ENCODE measurements around the gene STK39. TPM values are rescaled to one million over a fixed set of nuclear protein-coding genes. Genes with fewer than 3 reads are reported as not detected.

STK39 gene
- polyA plus RNA-seq, 3 donors from 2014 or later: 5.8 to 11.5 (median 9.3) TPM

DNA sequence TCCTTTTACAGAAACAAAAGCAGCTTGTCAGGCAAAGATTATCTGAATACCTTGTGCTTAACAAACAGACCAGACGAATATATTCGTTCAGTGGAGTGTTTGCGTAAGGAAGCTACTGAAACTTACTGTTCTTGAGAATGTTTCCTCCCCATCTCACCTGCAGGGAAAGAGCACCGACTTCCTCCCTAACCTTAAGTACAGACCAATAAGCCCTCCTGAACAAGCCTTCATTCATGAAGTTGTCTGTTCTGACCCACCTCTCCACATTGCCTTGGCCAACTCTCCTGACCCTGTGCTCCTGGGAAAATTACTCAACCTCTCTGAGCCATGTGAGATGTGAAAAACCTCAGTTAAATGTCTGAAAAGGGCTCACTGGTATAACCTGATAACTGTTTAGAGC lies 35.2 kb downstream of the STK39 start:
- H3K27ac Mint-ChIP-seq: peak overlapping the region in 5 of 6 donors; percentile 6 to 40 (median 26)
- H3K27me3 Mint-ChIP-seq (ENCODE audit: low read depth in 3 of 3): peaks cover 0 to 3% (median 2%) of the 10 kb centered on the region in 3 donors
- H3K9me3 Mint-ChIP-seq: no peaks in the 10 kb centered on the region
- peaks cover 80 to 86% of the 10 kb centered on the region in 2 donors for H3K4me1 Mint-ChIP-seq
- peak overlapping the region; percentile 9 to 64 (median 46) for H3K4me3 Mint-ChIP-seq
- H3K36me3 Mint-ChIP-seq: peaks cover 0 to 3% (median 0%) of the 10 kb centered on the region in 3 donors
- no peak for DNase-seq

DNA sequence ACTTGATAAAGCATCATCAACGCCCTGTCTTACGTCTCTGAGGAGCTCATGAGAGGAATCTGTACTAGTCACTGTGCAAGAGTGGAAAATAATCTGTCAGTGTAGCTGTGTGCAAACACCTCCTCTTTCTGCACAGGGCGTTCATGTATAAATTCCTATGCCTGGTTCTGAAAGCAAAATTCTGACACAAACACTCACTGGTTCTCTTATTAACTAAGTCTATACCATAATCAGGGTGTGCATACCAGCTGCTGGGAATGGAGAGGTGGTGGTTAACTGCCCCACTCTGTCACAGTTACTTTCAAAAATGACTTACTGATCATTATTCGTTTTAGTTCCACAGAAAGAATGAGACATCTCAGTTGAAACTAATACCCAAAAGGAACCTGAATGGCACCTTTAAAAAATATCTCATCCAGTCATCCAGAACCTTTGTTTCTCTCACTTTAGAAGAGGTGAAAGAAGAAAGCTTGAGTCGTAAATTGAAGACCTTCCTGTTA lies 35.7 kb downstream of the STK39 start:
- Mint-ChIP-seq H3K4me3 (peak overlapping the region; percentile 9 to 64 (median 46)), H3K27ac (peak overlapping the region in 5 of 6 donors; percentile 18 to 46 (median 31)), H3K36me3 (peaks cover 0 to 3% (median 0%) of the 10 kb centered on the region in 3 donors), H3K9me3 (no peaks in the 10 kb centered on the region), H3K4me1 (peaks cover 79 to 87% of the 10 kb centered on the region in 2 donors), H3K27me3 (ENCODE audit: low read depth in 3 of 3) (peaks cover 0 to 3% (median 2%) of the 10 kb centered on the region in 3 donors)
- DNase-seq: no peak

DNA sequence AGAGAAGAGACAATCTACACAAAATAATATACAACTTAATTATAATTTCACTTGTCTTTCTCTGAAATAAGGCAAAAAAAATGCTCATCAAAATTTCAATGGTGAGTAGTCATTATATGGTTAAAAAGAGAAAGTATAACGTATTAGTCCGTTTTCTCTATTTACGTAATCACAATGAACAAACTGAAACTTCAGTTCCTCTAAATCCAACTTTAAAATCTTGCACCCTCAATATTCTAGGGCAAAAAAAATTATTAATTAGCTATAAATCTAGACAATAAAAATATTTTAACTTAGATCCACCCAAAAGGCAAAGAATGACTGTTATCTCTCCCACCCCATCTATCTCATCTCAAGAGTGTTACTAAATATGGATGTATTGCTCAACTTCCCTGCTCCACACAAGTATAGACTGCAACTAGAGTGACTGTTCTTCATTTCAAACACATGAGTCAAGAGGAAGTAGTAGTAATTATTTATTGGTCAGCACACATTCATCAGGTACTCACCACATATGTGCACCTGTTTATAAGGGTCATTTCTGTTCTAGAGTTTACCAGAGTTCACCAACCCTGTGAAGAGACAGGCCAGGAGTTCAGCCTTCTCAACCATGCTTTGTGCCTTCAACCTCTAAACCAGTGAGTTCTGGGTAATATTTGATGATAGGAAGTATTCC lies 36.4 kb downstream of the STK39 start:
- peak overlapping the region in 5 of 6 donors; percentile 36 to 77 (median 57) for H3K27ac Mint-ChIP-seq
- peak overlapping the region; percentile 36 to 83 (median 67) for H3K4me3 Mint-ChIP-seq
- peaks cover 0 to 3% (median 0%) of the 10 kb centered on the region in 3 donors for H3K36me3 Mint-ChIP-seq
- H3K9me3 Mint-ChIP-seq: no peaks in the 10 kb centered on the region
- H3K4me1 Mint-ChIP-seq: peaks cover 79 to 94% of the 10 kb centered on the region in 2 donors
- peaks cover 0 to 3% (median 2%) of the 10 kb centered on the region in 3 donors for H3K27me3 Mint-ChIP-seq (ENCODE audit: low read depth in 3 of 3)
- peak in 1 of 3 donors; percentile 25 for DNase-seq

DNA sequence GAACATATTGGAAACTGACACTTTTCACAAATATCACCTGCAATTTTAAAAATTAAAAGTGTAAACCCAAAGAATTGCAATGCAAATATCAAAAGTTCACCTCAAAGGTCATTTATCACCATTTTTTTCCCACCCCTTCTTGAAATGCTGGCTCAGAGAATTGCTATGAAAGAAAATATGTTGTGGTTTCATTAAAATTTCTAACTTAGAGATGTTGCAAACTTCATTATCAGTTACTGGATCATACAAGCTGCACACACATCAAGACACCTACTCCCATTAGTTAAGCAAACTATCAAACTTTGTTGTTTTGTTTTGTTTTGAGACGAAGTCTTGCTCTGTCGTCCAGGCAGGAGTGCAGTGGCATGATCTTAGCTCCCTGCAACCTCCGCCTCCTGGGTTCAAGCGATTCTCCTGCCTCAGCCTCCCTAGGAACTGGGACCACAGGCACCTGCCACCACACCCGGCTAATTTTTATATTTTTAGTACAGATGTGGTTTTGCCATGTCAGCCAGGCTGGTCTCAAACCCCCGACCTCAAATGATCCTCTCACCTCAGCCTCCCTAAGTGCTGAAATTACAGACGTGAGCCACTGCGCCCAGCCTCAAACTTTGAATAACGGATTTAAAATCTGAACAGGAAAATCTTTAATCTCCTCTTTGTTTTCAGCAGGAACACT lies 37.0 kb downstream of the STK39 start:
- peak overlapping the region; percentile 36 to 83 (median 67) for H3K4me3 Mint-ChIP-seq
- H3K4me1 Mint-ChIP-seq: peaks cover 75 to 94% of the 10 kb centered on the region in 2 donors
- peaks cover 0 to 3% (median 0%) of the 10 kb centered on the region in 3 donors for H3K36me3 Mint-ChIP-seq
- DNase-seq: peak in 1 of 3 donors; percentile 26
- peaks cover 0 to 3% (median 2%) of the 10 kb centered on the region in 3 donors for H3K27me3 Mint-ChIP-seq (ENCODE audit: low read depth in 3 of 3)
- H3K9me3 Mint-ChIP-seq: no peaks in the 10 kb centered on the region
- peak overlapping the region in 4 of 6 donors; percentile 22 to 67 (median 48) for H3K27ac Mint-ChIP-seq

DNA sequence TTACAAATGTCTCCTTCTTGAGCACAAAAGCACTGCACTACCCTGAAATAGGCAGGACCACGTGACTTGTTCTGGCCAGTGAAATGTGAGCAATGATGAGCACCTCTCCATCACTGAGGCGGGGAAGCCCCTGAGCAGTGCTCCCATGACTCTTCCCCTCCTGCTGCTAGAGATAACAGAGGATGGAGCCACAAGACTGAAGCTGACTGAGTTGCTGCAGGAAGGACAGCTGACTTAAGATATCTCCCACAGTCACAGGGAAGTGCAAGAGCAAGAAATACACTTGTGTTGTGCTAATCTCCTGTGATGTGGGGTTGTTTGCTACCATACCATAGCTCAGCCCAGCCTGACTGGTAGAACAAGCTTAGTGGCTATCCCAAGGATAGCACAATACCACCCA lies 38.7 kb downstream of the STK39 start:
- Mint-ChIP-seq H3K36me3 (peaks cover 0 to 3% (median 0%) of the 10 kb centered on the region in 3 donors), H3K4me1 (peaks cover 74 to 93% of the 10 kb centered on the region in 2 donors), H3K27ac (peak overlapping the region in 1 of 6 donors; percentile 31), H3K27me3 (ENCODE audit: low read depth in 3 of 3) (peaks cover 0 to 2% (median 2%) of the 10 kb centered on the region in 3 donors), H3K9me3 (no peaks in the 10 kb centered on the region), H3K4me3 (peak overlapping the region in 1 of 5 donors; percentile 41)
- no peak for DNase-seq

DNA sequence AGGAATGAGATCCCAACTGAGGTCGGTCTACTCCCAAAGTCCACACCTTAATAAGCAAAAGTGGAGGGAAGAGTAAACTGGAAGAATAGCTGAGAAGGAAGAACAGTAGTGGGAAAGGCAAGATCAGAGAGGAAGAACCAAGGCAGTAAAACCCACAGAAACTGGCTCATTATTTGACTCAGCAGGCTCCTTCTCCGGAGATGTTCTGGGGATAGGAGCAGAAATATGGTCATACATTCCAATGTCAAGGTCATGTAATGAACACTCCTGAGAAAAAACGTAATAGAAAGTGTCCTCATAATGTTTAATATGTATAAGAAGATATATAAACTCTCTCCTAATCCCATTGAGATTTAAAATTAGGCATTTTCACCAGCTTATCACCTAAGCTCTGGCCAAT lies 39.5 kb downstream of the STK39 start:
- no peak for DNase-seq
- Mint-ChIP-seq H3K4me1 (peaks cover 78 to 96% of the 10 kb centered on the region in 2 donors), H3K4me3 (no peak overlapping the region), H3K27me3 (ENCODE audit: low read depth in 3 of 3) (peaks cover 0 to 2% (median under 1%) of the 10 kb centered on the region in 3 donors), H3K9me3 (no peaks in the 10 kb centered on the region), H3K36me3 (peaks cover 0 to 3% (median 0%) of the 10 kb centered on the region in 3 donors), H3K27ac (no peak overlapping the region)

DNA sequence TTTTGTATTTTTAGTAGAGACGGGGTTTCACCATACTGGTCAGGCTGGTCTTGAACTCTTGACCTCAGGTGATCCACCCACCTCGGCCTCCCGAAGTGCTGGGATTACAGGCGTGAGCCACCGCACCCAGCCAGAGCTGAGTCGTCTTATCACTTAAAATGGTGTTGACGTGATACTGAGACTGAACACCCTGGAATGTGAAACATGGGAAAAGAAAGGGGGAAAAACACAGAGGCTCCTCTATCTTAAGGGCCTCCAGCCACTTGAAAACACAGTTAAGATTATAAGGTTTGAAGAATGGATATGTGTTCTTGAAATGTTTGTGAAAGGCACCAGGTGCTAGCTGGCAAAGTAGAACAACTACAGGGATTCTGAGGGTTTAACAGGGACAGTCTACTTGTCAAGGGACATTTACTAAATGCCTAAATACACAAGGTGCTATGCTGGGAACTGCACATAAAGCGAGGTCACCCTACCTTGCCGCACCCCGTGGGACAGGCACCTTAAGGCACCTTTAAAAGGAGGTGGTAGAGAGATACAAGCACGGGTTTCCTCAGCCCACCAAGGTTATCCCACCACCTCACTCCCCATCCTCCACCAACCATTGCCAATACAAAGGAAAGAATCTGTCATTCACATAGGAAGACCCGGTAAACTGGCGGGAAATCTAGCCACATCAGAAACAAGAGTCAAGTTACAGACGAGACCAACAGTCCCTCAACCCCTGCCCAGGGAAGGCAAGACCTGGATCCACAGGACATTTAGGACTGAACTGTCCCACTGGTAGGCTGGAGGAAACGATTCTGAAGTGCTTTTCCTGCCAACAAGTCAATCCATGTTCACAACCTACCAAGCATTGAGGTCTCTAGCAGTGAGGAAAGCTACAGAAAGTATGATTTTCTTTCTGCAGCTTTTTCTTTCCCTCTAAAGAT lies 43.4 kb downstream of the STK39 start:
- Mint-ChIP-seq H3K27ac (peak overlapping the region in 2 of 6 donors; percentile 10 to 17), H3K4me3 (no peak overlapping the region), H3K9me3 (no peaks in the 10 kb centered on the region), H3K4me1 (peaks cover 75 to 97% of the 10 kb centered on the region in 2 donors), H3K36me3 (peaks cover 0 to 5% (median 0%) of the 10 kb centered on the region in 3 donors), H3K27me3 (ENCODE audit: low read depth in 3 of 3) (no peaks in the 10 kb centered on the region)
- no peak for DNase-seq

DNA sequence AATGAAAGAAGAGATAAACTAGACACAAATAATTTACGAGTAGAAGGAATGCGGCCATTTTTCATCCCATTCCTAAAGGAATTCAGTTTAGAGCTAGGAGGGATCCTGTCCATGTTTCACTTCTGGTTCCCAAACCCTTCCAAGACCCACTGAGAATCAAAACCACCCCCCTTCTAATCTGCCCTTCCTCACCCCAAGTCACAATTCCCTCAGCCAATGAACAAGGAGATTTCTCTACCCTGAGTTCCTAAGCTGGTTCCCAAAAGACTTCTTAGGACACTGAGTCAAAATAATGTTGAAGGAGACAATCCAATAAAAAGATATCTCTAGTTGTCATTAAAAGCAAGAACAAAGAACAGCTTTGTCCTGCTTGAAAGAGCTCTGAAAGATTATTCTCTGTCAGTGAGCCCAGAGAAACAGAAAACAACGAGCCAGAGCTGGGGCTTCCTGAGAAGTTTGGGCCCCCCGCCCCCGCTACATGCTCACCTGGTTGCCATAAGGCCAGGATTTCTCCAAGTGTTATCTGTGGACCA lies 45.7 kb downstream of the STK39 start:
- peaks cover 72 to 94% of the 10 kb centered on the region in 2 donors for H3K4me1 Mint-ChIP-seq
- DNase-seq: no peak
- H3K27me3 Mint-ChIP-seq (ENCODE audit: low read depth in 3 of 3): no peaks in the 10 kb centered on the region
- no peaks in the 10 kb centered on the region for H3K9me3 Mint-ChIP-seq
- peaks cover 0 to 3% (median 0%) of the 10 kb centered on the region in 3 donors for H3K36me3 Mint-ChIP-seq
- H3K4me3 Mint-ChIP-seq: no peak overlapping the region
- H3K27ac Mint-ChIP-seq: peak overlapping the region in 5 of 6 donors; percentile 33 to 85 (median 71)

DNA sequence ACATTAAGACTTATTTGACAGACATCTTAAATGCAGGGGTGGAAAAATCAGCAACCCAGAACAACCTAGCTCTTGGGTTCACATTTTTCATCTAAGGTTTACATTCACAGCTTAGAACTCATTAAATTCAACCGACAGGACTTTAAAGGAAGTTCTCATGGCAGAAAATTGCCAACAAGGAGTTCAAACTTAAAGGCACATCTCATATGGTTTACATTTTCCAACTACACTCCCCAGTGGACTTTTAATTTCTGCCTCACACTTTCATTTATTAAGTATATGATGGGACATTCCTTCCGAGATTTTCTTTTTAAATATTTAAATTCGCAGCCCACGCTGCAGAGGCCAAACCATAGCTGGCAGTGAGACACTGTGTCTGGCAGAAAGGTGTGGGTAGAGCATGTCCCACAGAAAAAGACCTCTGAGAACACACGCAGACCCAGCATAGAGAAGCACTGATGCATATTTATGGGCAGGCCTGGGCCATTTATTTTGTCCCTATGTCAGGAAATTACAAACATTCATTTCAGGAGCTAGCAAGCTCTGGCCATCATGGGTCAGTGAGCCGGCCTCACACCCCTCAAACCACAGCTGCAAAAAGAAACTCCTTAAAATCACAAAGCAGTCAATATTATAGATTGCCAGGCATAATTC lies 46.3 kb downstream of the STK39 start:
- peaks cover 76 to 94% of the 10 kb centered on the region in 2 donors for H3K4me1 Mint-ChIP-seq

DNA sequence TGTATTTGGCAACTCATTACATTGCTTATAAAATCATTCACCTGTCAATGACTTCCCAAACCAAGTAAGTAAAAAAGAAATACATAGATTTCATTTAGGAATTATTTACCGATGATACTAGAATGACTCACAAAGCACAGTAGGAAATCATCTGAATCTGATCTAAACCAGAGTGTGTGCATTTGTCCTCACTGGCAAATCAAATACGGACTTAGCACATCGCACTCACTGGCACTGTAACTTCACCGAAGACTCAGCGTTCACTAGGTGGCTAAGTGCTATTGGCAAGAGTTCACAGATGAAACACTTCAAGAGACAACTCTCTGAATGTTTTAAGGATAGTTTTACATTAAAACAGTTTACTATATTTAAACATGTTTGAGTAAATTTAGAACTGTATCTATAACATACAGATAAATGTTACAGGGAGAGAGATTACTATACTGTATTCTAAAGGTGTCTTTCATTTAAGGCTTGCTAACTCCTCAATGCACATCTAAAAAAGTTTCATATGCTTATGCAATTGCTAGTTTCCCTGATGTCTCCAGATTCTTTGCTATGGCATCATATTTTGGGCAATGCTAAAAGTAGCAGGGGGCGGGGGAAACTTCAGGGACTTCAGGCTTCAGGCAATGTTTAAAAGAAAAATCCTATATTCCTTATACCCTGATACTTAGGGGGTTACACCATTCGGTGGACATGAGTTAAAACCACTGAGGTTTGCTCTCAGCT lies 48.8 kb downstream of the STK39 start:
- Mint-ChIP-seq H3K4me1 (peaks cover 84 to 95% of the 10 kb centered on the region in 2 donors), H3K27me3 (ENCODE audit: low read depth in 3 of 3) (peaks cover 0 to 2% (median 0%) of the 10 kb centered on the region in 3 donors), H3K36me3 (peaks cover 0 to 3% (median 0%) of the 10 kb centered on the region in 3 donors), H3K4me3 (no peak overlapping the region), H3K27ac (peak overlapping the region in 4 of 6 donors; percentile 17 to 46 (median 31)), H3K9me3 (no peaks in the 10 kb centered on the region)
- no peak for DNase-seq

More for the DNA sequence above, 46.3 kb downstream of the STK39 start:
- DNase-seq: no peak
- peaks cover 0 to 3% (median 0%) of the 10 kb centered on the region in 3 donors for H3K36me3 Mint-ChIP-seq
- no peaks in the 10 kb centered on the region for H3K27me3 Mint-ChIP-seq (ENCODE audit: low read depth in 3 of 3)
- peak overlapping the region; percentile 5 to 85 (median 53) for H3K27ac Mint-ChIP-seq
- no peak overlapping the region for H3K4me3 Mint-ChIP-seq
- no peaks in the 10 kb centered on the region for H3K9me3 Mint-ChIP-seq

DNA sequence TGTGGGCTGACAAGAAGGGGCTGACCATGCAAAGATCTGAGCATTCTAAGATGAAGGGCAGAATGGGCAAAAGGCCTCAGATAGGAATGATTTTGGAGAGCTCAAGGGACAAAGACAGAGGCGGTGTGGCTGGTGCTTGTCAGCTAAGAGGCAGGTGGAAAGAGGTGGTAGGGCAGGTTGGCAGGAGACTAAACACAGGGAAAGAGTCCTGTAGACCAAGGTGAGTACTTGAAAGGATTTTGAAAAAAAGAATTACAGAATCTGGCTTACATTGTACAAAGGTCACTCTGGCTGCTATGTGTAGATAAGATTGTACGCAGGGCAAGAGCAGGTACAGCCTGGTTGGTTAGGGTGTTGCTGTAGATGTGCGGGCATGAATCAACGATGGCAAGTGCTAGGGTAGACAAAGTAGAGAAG lies 50.6 kb downstream of the STK39 start:
- Mint-ChIP-seq H3K27me3 (ENCODE audit: low read depth in 3 of 3) (peaks cover 0 to 4% (median 0%) of the 10 kb centered on the region in 3 donors), H3K36me3 (no peaks in the 10 kb centered on the region), H3K9me3 (no peaks in the 10 kb centered on the region), H3K4me1 (peaks cover 84 to 95% of the 10 kb centered on the region in 2 donors), H3K4me3 (peak overlapping the region in 3 of 5 donors; percentile 12 to 50 (median 22)), H3K27ac (peak overlapping the region; percentile 47 to 96 (median 77))
- no peak for DNase-seq
